Retinal pigment epithelial cell (primary cell): Measurements from ENCODE around the gene CEACAM5.
A peak's percentile ranks its signal among the peaks of the same experiment; 100 is the strongest.
"Not testable (repeated sequence)": the region's sequence is repeated elsewhere in the genome, so short reads cannot be mapped to it uniquely, and the experiment has no call there.

Experiments
- DNase-seq: peaks from one replicate; pipeline ENCODE4 v3.0.0-alpha.2; 2010; ENCODE audit warnings: low read depth
- H3K4me3 ChIP-seq: 2 replicates; pipeline ENCODE4 v1.5.1; 2011; ENCODE audit warnings: mild to moderate bottlenecking, low read length, control low read depth, moderate library complexity
- CTCF ChIP-seq: conservative IDR thresholded peaks from 2 replicates; pipeline ENCODE4 v1.5.1; 2011; ENCODE audit warnings: low read depth, low read length, control low read depth, inconsistent platforms

Gene CEACAM5

GRCh38 chr19:41740415-41741243, 32.2 kb downstream of the CEACAM5 start:
- no peak for TF ChIP-seq CTCF
- no peak overlapping the region for H3K4me3 ChIP-seq
- no peak for DNase-seq

GRCh38 chr19:41741244-41741554, 32.8 kb downstream of the CEACAM5 start:
- H3K4me3 ChIP-seq, result no peak overlapping the region
- no peak for DNase-seq
- no peak for TF ChIP-seq CTCF

GRCh38 chr19:41744850-41745249, 36.4 kb downstream of the CEACAM5 start:
- DNase-seq, result no peak
- no peak overlapping the region for H3K4me3 ChIP-seq
- no peak for TF ChIP-seq CTCF

GRCh38 chr19:41745756-41746155, 37.3 kb downstream of the CEACAM5 start:
- H3K4me3 ChIP-seq, result no peak overlapping the region
- no peak for DNase-seq
- TF ChIP-seq CTCF, result no peak

GRCh38 chr19:41746593-41747227, 38.3 kb downstream of the CEACAM5 start:
- peak; percentile 14 for DNase-seq
- no peak overlapping the region for H3K4me3 ChIP-seq
- peak; percentile 60 for TF ChIP-seq CTCF

GRCh38 chr19:41748012-41748411, 39.6 kb downstream of the CEACAM5 start:
- DNase-seq, result no peak
- H3K4me3 ChIP-seq, result no peak overlapping the region
- no peak for TF ChIP-seq CTCF

GRCh38 chr19:41750248-41751134, 42.1 kb downstream of the CEACAM5 start:
- H3K4me3 ChIP-seq, DNase-seq: not testable (repeated sequence)
